Esophagus squamous epithelium (tissue), 4 donors: ENCODE measurements around the gene LANCL1.

Experiments used
- CTCF ChIP-seq, 6 experiments: fragments of 450-650 bp in 4 of 6; fragments of 200-600 bp in 2 of 6; sonication (generic) in 2 of 6; IDR thresholded peaks; one replicate each; pipeline ENCODE4 v1.5.1; 2016 to 2019; ENCODE audit warnings: antibody characterized with exemption in 6 of 6, mild to moderate bottlenecking in 4 of 6, moderate library complexity in 4 of 6
- POLR2A ChIP-seq, 4 donors: fragments of 450-650 bp; IDR thresholded peaks; one replicate each; pipeline ENCODE4 v1.6.1; 2017; ENCODE audit warnings: antibody characterized with exemption in 4 of 4, mild to moderate bottlenecking in 4 of 4, moderate library complexity in 3 of 4

- TF ChIP-seq CTCF (IDR thresholded peaks at IDR 0.05): no peak
- TF ChIP-seq POLR2A (IDR thresholded peaks at IDR 0.05): no peak
These were observed 853 bp downstream of the LANCL1 start for GRCh38 chr2:210475706-210476105.
